Brain microvascular endothelial cell (primary cell): ENCODE data around the gene ARCN1.
"Not testable (repeated sequence)": the region's sequence is repeated elsewhere in the genome, so short reads cannot be mapped to it uniquely, and the experiment has no call there.

ENCODE experiments used
- DNase-seq: peaks from one replicate; pipeline ENCODE4 v3.0.0-alpha.2; 2020
- H3K27ac ChIP-seq: fragments of 250-450 bp; sonication (Bioruptor Pico); 2 replicates; pipeline ENCODE4 v1.5.1; 2020; ENCODE audit warnings: mild to moderate bottlenecking, moderate library complexity
- H3K27me3 ChIP-seq: fragments of 250-450 bp; sonication (Bioruptor Pico); replicated peaks from 2 replicates; pipeline ENCODE4 v1.5.1; 2020; ENCODE audit warnings: mild to moderate bottlenecking
- H3K36me3 ChIP-seq: fragments of 250-450 bp; sonication (Bioruptor Pico); replicated peaks from 2 replicates; pipeline ENCODE4 v1.5.1; 2020; ENCODE audit warnings: mild to moderate bottlenecking
- H3K4me3 ChIP-seq: 2 replicates; pipeline ENCODE4 v1.5.1; 2011; ENCODE audit warnings: low read depth, mild to moderate bottlenecking, control low read depth, low read length, moderate library complexity
- CTCF ChIP-seq: IDR thresholded peaks from 2 replicates; pipeline ENCODE4 v1.5.1; 2011; ENCODE audit warnings: low read depth, mild to moderate bottlenecking, moderate library complexity, low read length, control low read depth, inconsistent platforms; ENCODE audit errors: missing control alignments
- in situ Hi-C: cut with HindIII; loops from 2 replicates; pipeline ENCODE4 v1.10.0; 2017; ENCODE audit warnings: low sequenced_read_pairs, low pct_ligation_motif_present

ARCN1 gene

GRCh38 chr11:118572981-118573550, 857 bp downstream of the ARCN1 start:
- in situ Hi-C loops: no loop called here
- Histone ChIP-seq H3K27ac (peak overlapping the region; percentile 98), H3K36me3 (peaks cover 9% of the 10 kb centered on the region), H3K27me3 (no peaks in the 10 kb centered on the region), H3K4me3 (peak overlapping the region; percentile 97)
- TF ChIP-seq CTCF: no peak
- DNase-seq: peak; percentile 62

GRCh38 chr11:118574636-118575035, 2.4 kb downstream of the ARCN1 start:
- Histone ChIP-seq H3K4me3 (peak overlapping the region; percentile 97), H3K27me3 (no peaks in the 10 kb centered on the region), H3K36me3 (peaks cover 9% of the 10 kb centered on the region), H3K27ac (no peak overlapping the region)
- in situ Hi-C loops: no loop called here
- TF ChIP-seq CTCF: no peak
- no peak for DNase-seq

GRCh38 chr11:118577995-118578394, 5.8 kb downstream of the ARCN1 start:
- H3K4me3 ChIP-seq, DNase-seq, H3K27ac ChIP-seq, H3K27me3 ChIP-seq, in situ Hi-C loops: not testable (repeated sequence)
- H3K36me3 ChIP-seq: peaks cover 21% of the 10 kb centered on the region

GRCh38 chr11:118581057-118581456, 8.8 kb downstream of the ARCN1 start:
- TF ChIP-seq CTCF: no peak
- in situ Hi-C loops: no loop called here
- H3K27ac ChIP-seq: no peak overlapping the region
- no peak overlapping the region for H3K4me3 ChIP-seq
- DNase-seq: no peak
- H3K27me3 ChIP-seq: no peaks in the 10 kb centered on the region
- H3K36me3 ChIP-seq: peaks cover 46% of the 10 kb centered on the region

- no peak for TF ChIP-seq CTCF
- Histone ChIP-seq H3K4me3 (no peak overlapping the region), H3K27me3 (no peaks in the 10 kb centered on the region), H3K36me3 (peaks cover 90% of the 10 kb centered on the region), H3K27ac (no peak overlapping the region)
- DNase-seq: no peak
- in situ Hi-C loops: no loop called here
These were observed 15.7 kb downstream of the ARCN1 start for GRCh38 chr11:118587952-118588351.

- no peak overlapping the region for H3K4me3 ChIP-seq
- H3K27me3 ChIP-seq: no peaks in the 10 kb centered on the region
- DNase-seq: no peak
- no peak for TF ChIP-seq CTCF
- in situ Hi-C loops: no loop called here
- no peak overlapping the region for H3K27ac ChIP-seq
- peaks cover 91% of the 10 kb centered on the region for H3K36me3 ChIP-seq
These were observed 20.6 kb downstream of the ARCN1 start for GRCh38 chr11:118592616-118593367.
